ENCODE results near the gene SDSL. TPM values are rescaled to one million over a fixed set of nuclear protein-coding genes. Genes with fewer than 3 reads are reported as not detected.

SDSL gene
- total RNA-seq, 2 experiments from 2014 or later = not detected

DNA sequence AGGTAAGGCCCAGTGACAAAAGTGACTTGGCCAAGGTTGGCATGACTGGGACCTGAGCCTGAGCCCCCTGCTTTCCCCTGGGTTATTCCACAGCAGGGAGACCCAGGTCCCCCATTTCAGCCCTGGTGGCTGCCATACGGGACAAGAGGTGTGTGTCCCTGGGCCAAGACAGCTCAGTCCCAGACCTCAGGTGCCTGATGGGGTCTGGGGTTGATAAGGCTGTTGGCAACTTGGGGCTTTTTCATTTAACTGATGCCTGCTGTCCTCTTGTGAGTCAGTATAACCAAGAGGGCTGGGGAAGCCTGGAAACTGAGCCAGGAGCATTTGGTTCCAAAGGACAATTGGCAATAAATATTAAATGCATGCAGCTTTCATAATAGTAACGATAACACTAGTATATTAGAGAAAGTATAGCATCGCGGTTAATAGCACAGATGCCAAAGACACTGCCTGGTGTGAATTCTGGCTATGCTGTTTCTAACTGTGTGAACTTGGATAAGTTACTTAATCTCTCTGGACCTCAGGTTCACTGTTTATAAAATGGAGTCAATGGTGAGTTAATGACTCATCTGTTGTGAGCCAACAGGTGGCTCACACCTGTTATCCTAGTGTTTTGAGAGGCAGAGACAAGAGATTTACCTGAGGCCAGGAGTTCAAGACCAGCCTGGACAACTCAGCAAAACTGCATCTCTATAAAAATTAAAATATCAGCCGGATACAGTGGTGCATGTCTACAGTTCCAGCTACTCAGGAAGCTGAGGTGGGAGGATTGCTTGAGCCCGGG lies 898 bp downstream of the SDSL start:
- intact Hi-C loops (cut with micrococcal nuclease; ENCODE audit: unreplicated experiment) = loop anchor here (5.0 kb wide), 1 partner anchor 226 kb away; no protein-coding TSS in a partner anchor
- POLR2A ChIA-PET = interaction anchor here (0.6 to 0.9 kb wide), 2 partner anchors 110 to 200 kb away, joined by 3 to 4 read pairs; no protein-coding TSS in a partner anchor
- no peak overlapping the region for H2AFZ ChIP-seq (ENCODE audit: low read length)
- no TSS peak for BruUV-seq (replicated peaks)
- peaks cover 31% of the 10 kb centered on the region for H3K4me1 ChIP-seq (ENCODE audit: insufficient read depth, low read length, poor library complexity, severe bottlenecking)
- no peak overlapping the region for H3K27ac ChIP-seq (ENCODE audit: low read depth, low read length, poor library complexity, severe bottlenecking)
- CTCF ChIA-PET (ENCODE audit: unreplicated experiment) = no interaction called here
- H3K4me2 ChIP-seq (ENCODE audit: low read length) = no peak overlapping the region
- H3K79me2 ChIP-seq (ENCODE audit: insufficient read depth, low read depth, low read length) = no peaks in the 10 kb centered on the region
- H4K20me1 ChIP-seq (ENCODE audit: insufficient read depth, low read length) = no peaks in the 10 kb centered on the region
- H3K9me2 ChIP-seq (ENCODE audit: insufficient read depth, low read length) = no peaks in the 10 kb centered on the region
- no peak for DNase-seq (ENCODE audit: low spot score)
- no peak overlapping the region for H3K4me3 ChIP-seq (ENCODE audit: low read depth, low read length, poor library complexity, severe bottlenecking)
- no peaks in the 10 kb centered on the region for H3K9me3 ChIP-seq (ENCODE audit: low read length)
- no peak for TF ChIP-seq EZH2phosphoT487 (IDR thresholded peaks at IDR 0.05; ENCODE audit: borderline replicate concordance, low read depth, low read length)
- TF ChIP-seq, protein P1, sequence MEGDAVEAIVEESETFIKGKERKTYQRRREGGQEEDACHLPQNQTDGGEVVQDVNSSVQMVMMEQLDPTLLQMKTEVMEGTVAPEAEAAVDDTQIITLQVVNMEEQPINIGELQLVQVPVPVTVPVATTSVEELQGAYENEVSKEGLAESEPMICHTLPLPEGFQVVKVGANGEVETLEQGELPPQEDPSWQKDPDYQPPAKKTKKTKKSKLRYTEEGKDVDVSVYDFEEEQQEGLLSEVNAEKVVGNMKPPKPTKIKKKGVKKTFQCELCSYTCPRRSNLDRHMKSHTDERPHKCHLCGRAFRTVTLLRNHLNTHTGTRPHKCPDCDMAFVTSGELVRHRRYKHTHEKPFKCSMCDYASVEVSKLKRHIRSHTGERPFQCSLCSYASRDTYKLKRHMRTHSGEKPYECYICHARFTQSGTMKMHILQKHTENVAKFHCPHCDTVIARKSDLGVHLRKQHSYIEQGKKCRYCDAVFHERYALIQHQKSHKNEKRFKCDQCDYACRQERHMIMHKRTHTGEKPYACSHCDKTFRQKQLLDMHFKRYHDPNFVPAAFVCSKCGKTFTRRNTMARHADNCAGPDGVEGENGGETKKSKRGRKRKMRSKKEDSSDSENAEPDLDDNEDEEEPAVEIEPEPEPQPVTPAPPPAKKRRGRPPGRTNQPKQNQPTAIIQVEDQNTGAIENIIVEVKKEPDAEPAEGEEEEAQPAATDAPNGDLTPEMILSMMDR (conservative IDR thresholded peaks at IDR 0.05; ENCODE audit: low read length) = no peak
- H3K36me3 ChIP-seq (ENCODE audit: insufficient read depth, low read length) = no peaks in the 10 kb centered on the region

DNA sequence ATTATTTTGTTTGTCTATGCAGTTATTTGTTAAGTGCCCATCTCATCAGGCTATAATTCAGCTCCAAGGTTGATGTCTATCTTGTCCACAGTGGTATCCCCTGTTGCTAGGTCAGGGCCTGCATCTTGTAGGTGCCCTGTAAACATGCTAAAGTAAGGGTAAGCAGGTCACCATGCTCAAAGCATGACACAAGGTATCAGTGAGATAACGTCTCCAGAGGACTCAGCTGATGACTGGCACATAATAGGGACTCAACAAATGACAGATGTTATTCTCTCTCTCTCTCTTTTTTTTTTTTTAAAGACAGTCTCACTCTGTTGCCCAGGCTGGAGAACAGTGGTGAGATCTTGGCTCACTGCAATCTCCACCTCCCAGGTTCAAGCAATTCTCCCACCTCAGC lies 2.3 kb downstream of the SDSL start:
- no peaks in the 10 kb centered on the region for H3K9me2 ChIP-seq (ENCODE audit: insufficient read depth, low read length)
- no peaks in the 10 kb centered on the region for H3K9me3 ChIP-seq (ENCODE audit: low read length)
- H3K4me3 ChIP-seq (ENCODE audit: low read depth, low read length, poor library complexity, severe bottlenecking) = no peak overlapping the region
- no peak overlapping the region for H3K4me2 ChIP-seq (ENCODE audit: low read length)
- CTCF ChIA-PET (ENCODE audit: unreplicated experiment) = interaction anchor here (0.6 kb wide), 1 partner anchor 558 kb away, joined by 3 read pairs; no protein-coding TSS in a partner anchor
- no peak overlapping the region for H3K27ac ChIP-seq (ENCODE audit: low read depth, low read length, poor library complexity, severe bottlenecking)
- no peak for DNase-seq (ENCODE audit: low spot score)
- POLR2A ChIA-PET = no interaction called here
- no peaks in the 10 kb centered on the region for H4K20me1 ChIP-seq (ENCODE audit: insufficient read depth, low read length)
- H3K79me2 ChIP-seq (ENCODE audit: insufficient read depth, low read depth, low read length) = no peaks in the 10 kb centered on the region
- no peak for TF ChIP-seq EZH2phosphoT487 (IDR thresholded peaks at IDR 0.05; ENCODE audit: borderline replicate concordance, low read depth, low read length)
- TF ChIP-seq, protein P1 (conservative IDR thresholded peaks at IDR 0.05; ENCODE audit: low read length) = no peak
- H3K36me3 ChIP-seq (ENCODE audit: insufficient read depth, low read length) = no peaks in the 10 kb centered on the region
- BruUV-seq (replicated peaks) = no TSS peak
- intact Hi-C loops (cut with micrococcal nuclease; ENCODE audit: unreplicated experiment) = loop anchor here (5.0 kb wide), 1 partner anchor 227 kb away; no protein-coding TSS in a partner anchor
- no peak overlapping the region for H2AFZ ChIP-seq (ENCODE audit: low read length)
- H3K4me1 ChIP-seq (ENCODE audit: insufficient read depth, low read length, poor library complexity, severe bottlenecking) = peaks cover 31% of the 10 kb centered on the region
